GM19239 (cell line): Measurements from ENCODE around the gene PIEZO1.
"Not testable (repeated sequence)": the region's sequence is repeated elsewhere in the genome, so short reads cannot be mapped to it uniquely, and the experiment has no call there.

Source experiments
- DNase-seq: peaks from one replicate; pipeline ENCODE4 v3.0.0; 2011; ENCODE audit warnings: low spot score; ENCODE audit not compliant: insufficient read length
- FAIRE-seq: peaks from 2 replicates; lab custom pipeline; 2011; peaks lifted over from hg19 to GRCh38; lab: Jason Lieb, UNC

PIEZO1 gene

GRCh38 chr16:88684569-88685155 is 100.4 kb downstream of the PIEZO1 start:
- DNase-seq: no peak
- no peak for FAIRE-seq

- peak; percentile 92 for DNase-seq
- peak; percentile 94 for FAIRE-seq
Observed at GRCh38 chr16:88681709-88682451, 103.1 kb downstream of the PIEZO1 start.

- peak; percentile 67 for DNase-seq
- FAIRE-seq: peak; percentile 85
Observed at GRCh38 chr16:88681084-88681680, 103.8 kb downstream of the PIEZO1 start.

DNA sequence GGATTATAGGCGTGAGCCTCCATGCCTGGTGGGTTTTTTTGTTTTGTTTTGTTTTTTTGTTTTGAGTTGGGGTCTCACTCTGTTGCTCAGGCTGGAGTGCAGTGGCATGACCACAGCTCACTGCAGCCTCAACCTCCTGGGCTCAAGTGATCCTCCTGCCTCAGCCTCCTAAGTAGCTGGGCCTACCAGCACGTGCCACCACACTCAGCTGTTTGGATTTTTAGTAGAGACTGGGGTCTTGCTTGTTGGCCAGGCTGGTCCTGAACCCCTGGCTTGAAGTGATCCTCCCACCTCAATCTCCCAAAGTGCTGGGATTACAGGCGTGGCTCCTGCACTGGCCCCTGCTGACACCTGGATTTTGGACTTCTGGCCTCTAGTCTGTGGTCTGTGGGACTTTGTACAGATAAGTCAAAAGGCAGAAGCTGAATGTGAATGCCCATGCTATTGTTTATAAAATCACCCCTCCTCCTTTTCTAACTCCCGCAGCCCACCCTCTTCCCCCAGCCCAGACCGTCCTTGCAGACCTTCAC is 104.4 kb downstream of the PIEZO1 start:
- no peak for DNase-seq
- FAIRE-seq: no peak

GRCh38 chr16:88678224-88678979 is 106.6 kb downstream of the PIEZO1 start:
- DNase-seq (no peak), FAIRE-seq (no peak)

GRCh38 chr16:88677721-88678120 is 107.3 kb downstream of the PIEZO1 start:
- DNase-seq: no peak
- FAIRE-seq: no peak

GRCh38 chr16:88676502-88677242 is 108.3 kb downstream of the PIEZO1 start:
- FAIRE-seq (no peak), DNase-seq (no peak)

GRCh38 chr16:88673716-88674379 is 111.2 kb downstream of the PIEZO1 start:
- FAIRE-seq: no peak
- DNase-seq: no peak

- DNase-seq: no peak
- FAIRE-seq: no peak
Observed at GRCh38 chr16:88672776-88673175, 112.2 kb downstream of the PIEZO1 start.

GRCh38 chr16:88671806-88672205 is 113.2 kb downstream of the PIEZO1 start:
- FAIRE-seq: no peak

DNA sequence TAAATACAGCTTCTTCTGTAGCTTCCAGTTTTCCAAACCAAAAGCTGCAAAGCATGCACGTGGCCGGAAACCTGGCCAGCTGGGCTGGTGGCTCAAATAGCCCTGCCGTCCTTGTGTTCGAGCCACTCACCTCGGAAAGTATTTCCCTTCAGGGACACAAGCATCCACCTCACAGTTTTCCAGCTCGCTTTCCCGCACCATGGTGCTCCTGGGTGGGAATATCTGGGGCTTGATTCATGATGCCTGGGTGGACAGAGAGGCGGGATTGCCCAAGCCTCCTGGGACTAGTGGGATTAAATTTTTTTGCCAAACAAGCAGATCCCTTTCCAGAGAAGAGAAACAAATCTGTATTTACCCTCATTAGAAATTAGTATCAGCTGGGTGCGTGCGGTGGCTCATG is 115.0 kb downstream of the PIEZO1 start:
- FAIRE-seq (no peak), DNase-seq (no peak)

More at GRCh38 chr16:88671806-88672205, 113.2 kb downstream of the PIEZO1 start:
- no peak for DNase-seq

DNA sequence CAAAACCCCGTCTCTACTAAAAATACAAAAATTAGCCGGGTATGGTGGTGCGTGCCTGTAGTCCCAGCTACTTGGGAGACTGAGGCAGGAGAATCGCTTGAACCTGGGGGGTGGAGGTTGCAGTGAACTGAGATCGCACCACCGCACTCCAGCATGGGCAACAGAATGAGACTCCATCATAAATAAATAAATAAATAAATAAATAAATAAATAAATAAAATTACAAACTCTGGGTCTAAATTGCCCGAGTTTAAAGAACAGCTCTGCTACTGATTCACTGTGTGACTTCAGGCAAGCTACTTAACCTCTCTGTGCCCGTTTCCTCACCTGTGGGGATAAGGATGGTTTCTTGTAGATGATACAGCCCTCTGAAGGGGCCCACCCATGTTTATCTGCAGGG is 115.5 kb downstream of the PIEZO1 start:
- DNase-seq: not testable (repeated sequence)

GRCh38 chr16:88667461-88667860 is 117.6 kb downstream of the PIEZO1 start:
- FAIRE-seq: no peak
- DNase-seq: no peak

More for the DNA sequence above, 115.5 kb downstream of the PIEZO1 start:
- FAIRE-seq: not testable (repeated sequence)

GRCh38 chr16:88665570-88665969 is 119.5 kb downstream of the PIEZO1 start:
- no peak for DNase-seq
- no peak for FAIRE-seq
